Measurements from ENCODE around the gene MLYCD.

The MLYCD gene

GRCh38 chr16:83958137-83958845, 59.4 kb downstream of the MLYCD start:
- no peak for DNase-seq

GRCh38 chr16:83958846-83959565, 60.1 kb downstream of the MLYCD start:
- no peak for DNase-seq

- peak; percentile 19 for DNase-seq
Measured at GRCh38 chr16:83959656-83960434, 60.9 kb downstream of the MLYCD start.

GRCh38 chr16:83960521-83961249, 61.8 kb downstream of the MLYCD start:
- DNase-seq: no peak

GRCh38 chr16:83961591-83961990, 62.7 kb downstream of the MLYCD start:
- no peak for DNase-seq

- DNase-seq: no peak
Measured at GRCh38 chr16:83963277-83964119, 64.6 kb downstream of the MLYCD start.

- no peak for DNase-seq
Measured at GRCh38 chr16:83964684-83965443, 65.9 kb downstream of the MLYCD start.

- DNase-seq: no peak
Measured at GRCh38 chr16:83965444-83966152, 66.7 kb downstream of the MLYCD start.

- DNase-seq: no peak
Measured at GRCh38 chr16:83966153-83966696, 67.3 kb downstream of the MLYCD start.

- DNase-seq: no peak
Measured at GRCh38 chr16:83967091-83967490, 68.2 kb downstream of the MLYCD start.

- DNase-seq: peak; percentile 69
Measured at GRCh38 chr16:83967838-83968305, 69.0 kb downstream of the MLYCD start, which contains the start of gene NECAB2. TSS of gene NECAB2 (plus strand) at chr16:83968244. CDS start at chr16:83968649, 405 bp downstream.

GRCh38 chr16:83968306-83968851, 69.5 kb downstream of the MLYCD start:
- no peak for DNase-seq

GRCh38 chr16:83968891-83969649, 70.2 kb downstream of the MLYCD start:
- no peak for DNase-seq

GRCh38 chr16:83969771-83970429, 71.0 kb downstream of the MLYCD start:
- no peak for DNase-seq

- no peak for DNase-seq
Measured at GRCh38 chr16:83970430-83970815, 71.5 kb downstream of the MLYCD start.

GRCh38 chr16:83971165-83972130, 72.5 kb downstream of the MLYCD start:
- DNase-seq: no peak
